ENCODE data around the gene RPL23. TPM values are rescaled to one million over a fixed set of nuclear protein-coding genes. Genes with fewer than 3 reads are reported as not detected.

The RPL23 gene
- total and polyA plus RNA-seq, 10 of the 15 experiments (the other 5 are each of a cell fraction or from before 2014, with no cell fraction given): 2,200 to 4,821 (median 3,043) TPM

DNA sequence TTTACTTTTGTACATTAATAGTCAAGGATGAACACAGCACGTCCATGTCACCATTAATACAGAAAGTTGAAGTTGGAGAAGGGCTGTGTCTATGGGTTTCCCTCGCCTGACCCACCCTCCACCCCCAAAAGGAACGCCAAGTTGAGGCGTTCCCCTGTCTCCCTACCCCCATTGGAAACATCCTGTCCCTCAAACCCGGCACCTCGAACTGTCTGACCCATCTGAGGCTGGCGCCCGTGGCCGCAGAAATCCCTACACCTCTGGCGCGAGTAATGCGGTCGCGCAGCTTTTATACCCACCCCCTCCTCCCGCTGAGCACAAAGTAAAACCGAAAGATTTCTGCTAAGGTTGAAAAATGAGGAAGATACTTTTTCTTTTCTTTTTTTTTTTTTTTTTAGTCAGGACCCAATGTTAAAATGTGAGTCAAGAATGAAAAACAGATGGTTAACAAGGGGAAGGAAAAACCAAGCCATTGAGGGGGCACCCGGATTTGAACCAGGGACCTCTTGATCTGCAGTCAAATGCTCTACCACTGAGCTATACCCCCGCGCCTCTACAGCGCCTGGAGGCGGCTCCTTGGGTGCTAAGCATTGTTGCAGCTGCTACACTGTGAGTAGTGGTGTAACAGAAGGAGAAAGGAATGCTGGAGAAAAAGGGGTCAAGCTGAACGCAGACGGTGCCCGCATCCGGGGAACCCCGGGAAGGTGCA lies 15.4 kb upstream of the RPL23 start (continued):
- TF ChIP-seq, protein P1, sequence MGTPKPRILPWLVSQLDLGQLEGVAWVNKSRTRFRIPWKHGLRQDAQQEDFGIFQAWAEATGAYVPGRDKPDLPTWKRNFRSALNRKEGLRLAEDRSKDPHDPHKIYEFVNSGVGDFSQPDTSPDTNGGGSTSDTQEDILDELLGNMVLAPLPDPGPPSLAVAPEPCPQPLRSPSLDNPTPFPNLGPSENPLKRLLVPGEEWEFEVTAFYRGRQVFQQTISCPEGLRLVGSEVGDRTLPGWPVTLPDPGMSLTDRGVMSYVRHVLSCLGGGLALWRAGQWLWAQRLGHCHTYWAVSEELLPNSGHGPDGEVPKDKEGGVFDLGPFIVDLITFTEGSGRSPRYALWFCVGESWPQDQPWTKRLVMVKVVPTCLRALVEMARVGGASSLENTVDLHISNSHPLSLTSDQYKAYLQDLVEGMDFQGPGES (IDR thresholded peaks at IDR 0.05): no peak
- TF ChIP-seq CREB1 (IDR thresholded peaks at IDR 0.05; ENCODE audit: low read depth) (peak; percentile 49; the same call in 1 of the 2 replicates), SUPT20H (IDR thresholded peaks at IDR 0.05; ENCODE audit: borderline replicate concordance, control insufficient read depth, low read depth, low read length) (no peak), CUX1 (IDR thresholded peaks at IDR 0.05; ENCODE audit: insufficient replicate concordance, low read depth, low read length) (no peak), SMARCA5 (IDR thresholded peaks at IDR 0.05) (peak; percentile 96), SREBF2 (IDR thresholded peaks at IDR 0.05; ENCODE audit: low read length) (peak; percentile 94), NFIC (IDR thresholded peaks at IDR 0.05; ENCODE audit: low read depth, low read length) (peak; percentile 83), RELA (IDR thresholded peaks at IDR 0.05; ENCODE audit: borderline replicate concordance, partially characterized antibody) (peak; percentile 30), NKRF (conservative IDR thresholded peaks at IDR 0.05) (0 out of 2 replicates have a peak, but pooled peaks have one; percentile 63), POLR2A (IDR thresholded peaks at IDR 0.05; ENCODE audit: low read depth, low read length) (peak; percentile 92), FOS (IDR thresholded peaks at IDR 0.05; ENCODE audit: borderline replicate concordance, extremely low read depth, insufficient read length) (no peak), TARDBP (IDR thresholded peaks at IDR 0.05; ENCODE audit: borderline replicate concordance) (peak; percentile 95), POLR2AphosphoS2 (IDR thresholded peaks at IDR 0.05; ENCODE audit: low read depth, low read length) (peak; percentile 82; the same call in 1 of the 2 replicates), POU2F2 (IDR thresholded peaks at IDR 0.05; ENCODE audit: borderline replicate concordance, low read depth, low read length) (peak; percentile 72)
- TF ChIP-seq, protein P2, sequence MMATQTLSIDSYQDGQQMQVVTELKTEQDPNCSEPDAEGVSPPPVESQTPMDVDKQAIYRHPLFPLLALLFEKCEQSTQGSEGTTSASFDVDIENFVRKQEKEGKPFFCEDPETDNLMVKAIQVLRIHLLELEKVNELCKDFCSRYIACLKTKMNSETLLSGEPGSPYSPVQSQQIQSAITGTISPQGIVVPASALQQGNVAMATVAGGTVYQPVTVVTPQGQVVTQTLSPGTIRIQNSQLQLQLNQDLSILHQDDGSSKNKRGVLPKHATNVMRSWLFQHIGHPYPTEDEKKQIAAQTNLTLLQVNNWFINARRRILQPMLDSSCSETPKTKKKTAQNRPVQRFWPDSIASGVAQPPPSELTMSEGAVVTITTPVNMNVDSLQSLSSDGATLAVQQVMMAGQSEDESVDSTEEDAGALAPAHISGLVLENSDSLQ (IDR thresholded peaks at IDR 0.05): peak; percentile 88
- TF ChIP-seq, protein P3, sequence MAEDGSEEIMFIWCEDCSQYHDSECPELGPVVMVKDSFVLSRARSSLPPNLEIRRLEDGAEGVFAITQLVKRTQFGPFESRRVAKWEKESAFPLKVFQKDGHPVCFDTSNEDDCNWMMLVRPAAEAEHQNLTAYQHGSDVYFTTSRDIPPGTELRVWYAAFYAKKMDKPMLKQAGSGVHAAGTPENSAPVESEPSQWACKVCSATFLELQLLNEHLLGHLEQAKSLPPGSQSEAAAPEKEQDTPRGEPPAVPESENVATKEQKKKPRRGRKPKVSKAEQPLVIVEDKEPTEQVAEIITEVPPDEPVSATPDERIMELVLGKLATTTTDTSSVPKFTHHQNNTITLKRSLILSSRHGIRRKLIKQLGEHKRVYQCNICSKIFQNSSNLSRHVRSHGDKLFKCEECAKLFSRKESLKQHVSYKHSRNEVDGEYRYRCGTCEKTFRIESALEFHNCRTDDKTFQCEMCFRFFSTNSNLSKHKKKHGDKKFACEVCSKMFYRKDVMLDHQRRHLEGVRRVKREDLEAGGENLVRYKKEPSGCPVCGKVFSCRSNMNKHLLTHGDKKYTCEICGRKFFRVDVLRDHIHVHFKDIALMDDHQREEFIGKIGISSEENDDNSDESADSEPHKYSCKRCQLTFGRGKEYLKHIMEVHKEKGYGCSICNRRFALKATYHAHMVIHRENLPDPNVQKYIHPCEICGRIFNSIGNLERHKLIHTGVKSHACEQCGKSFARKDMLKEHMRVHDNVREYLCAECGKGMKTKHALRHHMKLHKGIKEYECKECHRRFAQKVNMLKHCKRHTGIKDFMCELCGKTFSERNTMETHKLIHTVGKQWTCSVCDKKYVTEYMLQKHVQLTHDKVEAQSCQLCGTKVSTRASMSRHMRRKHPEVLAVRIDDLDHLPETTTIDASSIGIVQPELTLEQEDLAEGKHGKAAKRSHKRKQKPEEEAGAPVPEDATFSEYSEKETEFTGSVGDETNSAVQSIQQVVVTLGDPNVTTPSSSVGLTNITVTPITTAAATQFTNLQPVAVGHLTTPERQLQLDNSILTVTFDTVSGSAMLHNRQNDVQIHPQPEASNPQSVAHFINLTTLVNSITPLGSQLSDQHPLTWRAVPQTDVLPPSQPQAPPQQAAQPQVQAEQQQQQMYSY (CRISPR knock-in tag; IDR thresholded peaks at IDR 0.05): no peak

Data from GM12878 (cell line).